Erythroblast (primary cell): ENCODE data around the gene DLGAP4.

Experiments
- GATA1 ChIP-seq: IDR thresholded peaks from 2 replicates; pipeline ENCODE4 v1.6.1; 2011; ENCODE audit warnings: low read depth, mild to moderate bottlenecking, control low read depth, low read length, moderate library complexity
- POLR2A ChIP-seq: IDR thresholded peaks from 2 replicates; pipeline ENCODE4 v1.6.1; 2011; ENCODE audit warnings: mild to moderate bottlenecking, low read length

- TF ChIP-seq POLR2A (no peak), GATA1 (no peak)
Observed at GRCh38 chr20:36549942-36550789, 244.0 kb downstream of the DLGAP4 start.
